ENCODE measurements around the gene DCLK2.
A peak's percentile ranks its signal among the peaks of the same experiment; 100 is the strongest.
"Not testable (repeated sequence)": the region's sequence is repeated elsewhere in the genome, so short reads cannot be mapped to it uniquely, and the experiment has no call there.

DCLK2 gene

DNA sequence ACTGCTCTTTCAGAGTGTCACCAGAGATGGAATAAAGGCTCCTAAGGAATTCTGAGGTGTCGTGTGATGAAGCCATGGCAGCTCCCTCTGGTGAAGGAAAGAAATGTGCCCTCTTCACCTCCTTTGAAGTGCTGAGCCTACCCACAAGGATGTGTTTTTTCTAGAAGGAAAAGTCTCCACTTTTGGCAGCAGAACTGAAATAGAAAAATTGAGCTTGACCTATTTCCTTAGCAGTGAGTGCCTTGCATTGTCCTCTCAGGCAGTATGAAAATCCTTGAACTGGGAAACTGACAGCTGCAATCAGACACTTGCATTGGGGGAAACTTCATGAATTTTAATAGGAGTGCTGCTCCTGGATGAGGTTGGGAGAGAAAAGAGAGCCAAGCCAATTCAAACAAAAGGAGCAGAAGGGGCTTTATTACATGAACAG lies 95.2 kb downstream of the DCLK2 start:
- DNase-seq: no peak

DNA sequence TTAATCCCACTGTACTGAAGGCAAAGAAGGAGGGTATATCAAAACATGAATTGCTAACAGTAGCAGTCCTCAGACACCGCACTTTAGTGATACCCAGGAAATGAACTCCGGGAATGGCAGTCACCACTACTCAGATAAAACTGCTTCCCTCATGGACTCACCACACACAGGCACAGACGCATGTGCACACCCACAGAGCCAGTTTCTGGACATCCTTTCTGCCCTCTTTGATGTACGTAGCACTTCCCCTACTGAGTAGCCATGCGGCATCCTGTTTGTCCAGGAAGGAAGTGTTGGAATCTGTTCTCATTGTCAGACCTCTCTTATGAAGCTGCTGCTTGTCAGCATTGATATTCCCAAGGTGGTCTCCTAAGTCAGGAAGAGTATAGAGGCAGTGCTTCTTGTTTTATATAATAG lies 95.7 kb downstream of the DCLK2 start:
- no peak for DNase-seq
- in situ Hi-C loops (cut with HindIII; ENCODE audit: low pct_ligation_motif_present, low pct_unique_long_range_greater_than_20kb, low sequenced_read_pairs): no loop called here

More for the DNA sequence above, 95.2 kb downstream of the DCLK2 start:
- in situ Hi-C loops (cut with HindIII; ENCODE audit: low pct_ligation_motif_present, low pct_unique_long_range_greater_than_20kb, low sequenced_read_pairs): no loop called here

DNA sequence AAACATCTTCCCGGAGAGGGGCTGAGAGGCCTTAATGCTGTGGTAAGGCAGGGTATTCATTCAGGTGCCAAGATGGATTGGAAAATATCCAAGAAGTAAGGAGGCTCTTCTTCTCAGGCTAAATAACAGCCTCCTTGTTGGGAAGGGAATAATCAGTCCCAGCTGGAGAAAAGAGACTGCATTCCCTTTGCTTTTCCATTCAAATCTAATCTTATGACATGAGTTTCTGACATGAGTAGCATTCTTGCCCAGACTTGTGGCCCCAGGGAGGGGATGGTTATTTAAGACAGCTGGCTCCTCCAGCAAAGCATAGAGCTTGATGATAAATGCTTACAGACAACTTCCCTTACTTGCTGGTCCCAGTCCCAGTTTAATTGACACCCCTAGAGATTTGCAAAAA lies 98.3 kb downstream of the DCLK2 start:
- DNase-seq: no peak
- in situ Hi-C loops (cut with HindIII; ENCODE audit: low pct_ligation_motif_present, low pct_unique_long_range_greater_than_20kb, low sequenced_read_pairs): no loop called here

DNA sequence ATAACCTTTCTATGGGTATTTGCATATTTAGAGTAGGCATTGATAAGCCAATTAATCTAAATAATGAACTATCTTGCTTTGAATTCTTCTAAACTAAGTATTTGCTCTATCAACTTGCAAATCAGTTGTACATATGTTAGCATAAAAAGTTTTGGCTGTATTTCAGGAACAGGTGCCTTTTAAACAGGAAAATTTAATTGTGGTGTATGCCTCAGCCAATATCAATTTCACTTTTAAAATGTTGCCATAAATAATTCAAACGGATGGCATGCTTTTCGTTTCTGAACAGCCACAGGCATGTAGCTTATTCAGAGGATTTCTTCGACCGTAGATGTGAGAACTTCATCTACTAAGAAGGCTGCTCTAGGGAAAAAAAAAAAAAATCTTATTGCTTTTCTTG lies 99.9 kb downstream of the DCLK2 start:
- in situ Hi-C loops (cut with HindIII; ENCODE audit: low pct_ligation_motif_present, low pct_unique_long_range_greater_than_20kb, low sequenced_read_pairs): no loop called here
- DNase-seq: no peak

DNA sequence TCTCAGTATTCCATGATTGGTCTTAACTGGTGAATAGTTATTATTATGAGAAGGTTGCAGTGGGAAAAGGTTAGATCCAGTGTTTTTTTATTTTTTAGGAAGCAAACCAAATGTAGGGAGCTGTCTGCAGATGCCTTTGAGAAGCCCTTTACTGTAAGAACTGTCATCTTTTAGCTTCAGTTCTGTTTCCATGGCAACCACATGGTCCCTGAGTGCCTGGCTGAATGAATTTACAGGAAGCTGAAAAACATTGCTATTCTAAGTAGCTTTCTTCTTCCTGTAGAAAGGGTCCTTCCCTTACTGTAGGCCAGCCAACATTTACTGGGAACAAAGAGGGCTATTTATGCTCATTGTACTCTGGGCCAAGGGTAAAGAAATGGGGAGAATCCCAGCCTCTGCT lies 103.3 kb downstream of the DCLK2 start:
- in situ Hi-C loops (cut with HindIII; ENCODE audit: low pct_ligation_motif_present, low pct_unique_long_range_greater_than_20kb, low sequenced_read_pairs): no loop called here
- no peak for DNase-seq

DNA sequence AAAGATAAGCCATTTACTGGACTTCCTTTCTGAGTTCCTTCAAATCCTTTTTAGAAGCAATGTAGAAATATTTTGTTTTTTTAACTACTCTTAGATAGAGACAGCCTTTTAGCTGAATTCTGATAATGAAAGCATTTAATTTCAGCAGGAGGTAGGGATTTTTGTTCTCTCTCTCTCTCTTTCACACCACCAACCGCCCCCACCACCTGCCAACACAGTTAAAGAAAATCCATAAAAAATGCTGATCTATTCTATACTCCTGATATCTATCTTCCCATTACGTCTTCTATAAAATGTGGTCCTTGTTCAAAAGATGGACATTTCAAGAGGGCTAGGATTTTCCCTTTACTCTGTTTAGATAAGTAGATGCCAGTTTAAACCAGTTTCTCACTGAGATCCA lies 104.5 kb downstream of the DCLK2 start:
- no peak for DNase-seq
- in situ Hi-C loops (cut with HindIII; ENCODE audit: low pct_ligation_motif_present, low pct_unique_long_range_greater_than_20kb, low sequenced_read_pairs): no loop called here

DNA sequence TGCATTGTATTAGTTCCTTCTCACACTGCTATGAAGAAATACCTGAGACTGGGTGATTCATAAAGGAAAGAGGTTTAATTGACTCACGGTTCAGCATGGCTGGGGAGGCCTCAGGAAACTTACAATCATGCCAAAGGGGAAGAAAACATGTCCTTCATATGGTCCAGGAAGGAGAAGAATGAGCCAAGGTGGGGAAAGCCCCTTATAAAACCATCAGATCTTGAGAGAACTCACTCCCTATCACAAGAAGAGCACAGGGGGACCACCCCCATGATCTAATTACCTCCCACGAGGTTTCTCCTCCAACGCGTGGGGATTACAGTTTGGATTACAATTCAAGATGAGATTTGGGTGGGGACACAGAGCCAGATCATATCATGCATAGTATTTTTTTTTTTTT lies 106.8 kb downstream of the DCLK2 start:
- DNase-seq; in situ Hi-C loops (cut with HindIII; ENCODE audit: low pct_ligation_motif_present, low pct_unique_long_range_greater_than_20kb, low sequenced_read_pairs): not testable (repeated sequence)

DNA sequence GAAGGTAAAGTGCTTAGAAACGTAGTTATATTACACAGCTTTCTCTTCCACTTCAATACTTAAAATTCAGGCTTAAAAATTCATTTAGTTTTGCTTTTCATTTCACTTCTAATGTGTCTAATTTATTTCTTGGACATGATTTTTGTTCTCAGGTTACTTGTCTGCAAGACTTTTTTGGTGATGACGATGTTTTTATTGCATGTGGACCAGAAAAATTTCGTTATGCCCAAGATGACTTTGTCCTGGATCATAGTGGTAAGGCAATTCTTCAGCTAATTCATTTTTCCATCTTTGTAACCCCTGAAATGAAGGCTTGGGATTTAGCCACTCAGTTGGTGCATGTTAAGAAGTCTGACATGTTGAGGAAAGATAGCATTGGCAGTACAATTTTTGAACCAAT lies 114.7 kb downstream of the DCLK2 start:
- in situ Hi-C loops (cut with HindIII; ENCODE audit: low pct_ligation_motif_present, low pct_unique_long_range_greater_than_20kb, low sequenced_read_pairs): no loop called here
- no peak for DNase-seq

DNA sequence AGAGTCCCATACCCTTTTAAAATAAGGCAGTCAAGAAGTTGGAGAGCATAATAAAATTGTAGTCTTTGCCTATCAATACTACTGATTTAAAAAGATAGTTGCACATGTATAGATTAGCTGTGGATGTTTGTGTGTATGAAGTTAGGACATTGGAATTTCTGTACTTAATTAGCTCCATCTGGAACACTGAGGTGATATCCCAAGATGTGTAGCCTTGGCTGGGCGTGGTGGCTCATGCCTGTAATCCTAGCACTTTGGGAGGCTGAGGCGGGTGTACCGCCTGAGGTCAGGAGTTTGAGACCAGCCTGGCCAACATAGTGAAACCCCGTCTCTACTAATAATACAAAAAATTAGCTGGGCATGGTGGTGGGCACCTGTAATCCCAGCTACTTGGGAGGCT lies 119.0 kb downstream of the DCLK2 start:
- in situ Hi-C loops (cut with HindIII; ENCODE audit: low pct_ligation_motif_present, low pct_unique_long_range_greater_than_20kb, low sequenced_read_pairs); DNase-seq: not testable (repeated sequence)

DNA sequence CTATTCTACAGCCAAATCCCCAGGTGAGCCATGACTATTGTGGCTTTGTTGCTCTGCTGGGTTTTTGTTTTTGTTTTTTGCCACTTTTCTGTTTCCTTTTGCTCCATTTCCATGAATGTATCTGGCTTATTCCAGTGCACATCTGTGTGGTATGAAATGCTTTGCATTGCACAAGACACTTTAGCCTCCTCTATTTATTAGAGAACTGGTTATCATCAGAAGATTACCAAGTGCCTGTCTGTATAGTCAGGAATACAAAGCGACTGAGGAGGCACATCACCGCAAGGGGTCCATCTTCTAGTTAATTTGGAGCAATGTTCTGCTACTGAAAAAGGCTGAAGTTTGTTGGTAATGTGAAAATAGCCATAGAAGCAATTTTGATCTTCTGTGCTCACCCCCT lies 120.8 kb downstream of the DCLK2 start:
- no peak for DNase-seq
- in situ Hi-C loops (cut with HindIII; ENCODE audit: low pct_ligation_motif_present, low pct_unique_long_range_greater_than_20kb, low sequenced_read_pairs): no loop called here

DNA sequence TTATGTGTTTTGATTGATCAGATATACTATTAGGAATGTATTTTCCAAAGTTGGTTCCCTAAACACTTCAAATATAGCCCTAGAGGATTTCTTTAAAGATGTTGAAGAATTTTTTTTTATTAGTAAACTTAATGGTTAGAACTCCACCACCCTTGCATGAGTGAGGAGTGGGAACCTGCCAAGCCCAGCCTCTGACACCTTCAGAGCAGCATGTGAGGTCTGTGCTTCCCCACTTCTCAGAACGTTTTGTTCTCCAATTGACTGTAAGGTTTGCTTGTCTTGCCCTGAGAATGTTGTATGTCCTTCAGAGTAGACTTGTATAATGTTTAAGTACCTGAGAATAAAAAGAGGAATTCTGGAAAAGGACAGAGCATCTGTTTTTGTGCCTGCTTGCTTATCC lies 126.8 kb downstream of the DCLK2 start:
- DNase-seq: no peak
- in situ Hi-C loops (cut with HindIII; ENCODE audit: low pct_ligation_motif_present, low pct_unique_long_range_greater_than_20kb, low sequenced_read_pairs): loop anchor here (25.0 kb wide), 1 partner anchor 218 kb away; no protein-coding TSS in a partner anchor

DNA sequence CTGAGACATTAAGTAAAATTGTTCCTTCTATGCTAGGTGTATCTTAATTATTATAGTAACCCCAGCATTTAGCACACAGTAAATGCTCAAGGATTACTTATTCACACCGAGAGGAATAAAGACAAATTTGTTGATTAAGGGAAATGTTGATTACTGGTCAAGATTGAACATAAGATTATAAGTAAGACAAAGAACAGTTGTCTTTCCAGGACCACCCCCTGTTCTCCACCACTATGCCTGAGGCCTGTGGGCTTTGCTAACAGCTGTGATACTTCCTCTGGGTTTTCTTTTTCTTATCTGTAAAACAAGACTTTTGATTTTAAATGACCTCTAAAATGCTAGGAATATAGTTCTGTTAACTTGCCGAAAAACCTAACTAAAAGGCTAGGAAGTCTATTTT lies 128.0 kb downstream of the DCLK2 start:
- in situ Hi-C loops (cut with HindIII; ENCODE audit: low pct_ligation_motif_present, low pct_unique_long_range_greater_than_20kb, low sequenced_read_pairs): loop anchor here (25.0 kb wide), 1 partner anchor 219 kb away; no protein-coding TSS in a partner anchor
- DNase-seq: no peak

DNA sequence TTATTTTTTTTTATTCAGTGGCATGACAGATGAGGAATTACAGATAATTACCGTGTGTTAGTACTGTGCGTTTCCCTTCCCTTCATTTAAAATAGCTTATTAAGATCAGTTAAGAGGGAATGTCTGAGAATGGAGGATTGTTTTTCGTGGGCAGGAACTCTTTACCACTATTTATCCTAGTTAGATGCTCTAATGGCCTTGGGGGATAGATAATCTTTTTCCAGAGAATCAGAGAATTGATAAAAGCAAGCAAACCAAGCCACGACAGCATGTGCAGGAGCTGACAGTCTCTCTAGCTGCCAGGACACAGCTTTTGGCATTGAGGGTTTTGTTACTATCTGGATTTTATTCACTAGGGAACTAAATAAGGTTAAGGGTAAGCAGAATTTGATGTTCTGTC lies 128.7 kb downstream of the DCLK2 start:
- no peak for DNase-seq
- in situ Hi-C loops (cut with HindIII; ENCODE audit: low pct_ligation_motif_present, low pct_unique_long_range_greater_than_20kb, low sequenced_read_pairs): loop anchor here (25.0 kb wide), 1 partner anchor 220 kb away; no protein-coding TSS in a partner anchor

DNA sequence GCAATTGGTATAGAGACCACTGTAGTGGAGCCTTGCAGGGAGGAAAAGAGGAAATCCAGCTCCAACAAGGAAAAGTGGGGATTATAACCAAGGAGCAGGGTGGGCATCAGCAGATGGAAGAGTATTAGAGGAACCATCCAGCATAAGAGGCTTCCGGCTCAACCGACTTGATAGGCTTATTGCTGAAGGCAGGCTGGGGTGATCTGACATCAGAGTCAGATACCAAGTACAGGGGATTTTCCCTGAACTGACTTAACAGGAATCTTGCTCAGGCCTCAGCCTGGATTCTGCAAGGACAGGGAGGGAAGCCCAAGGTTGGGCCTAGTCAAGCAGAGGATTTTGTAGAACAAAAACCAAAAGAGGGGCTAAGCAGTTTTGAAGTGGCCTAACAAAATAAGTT lies 129.6 kb downstream of the DCLK2 start:
- DNase-seq: no peak
- in situ Hi-C loops (cut with HindIII; ENCODE audit: low pct_ligation_motif_present, low pct_unique_long_range_greater_than_20kb, low sequenced_read_pairs): loop anchor here (25.0 kb wide), 1 partner anchor 221 kb away; no protein-coding TSS in a partner anchor

DNA sequence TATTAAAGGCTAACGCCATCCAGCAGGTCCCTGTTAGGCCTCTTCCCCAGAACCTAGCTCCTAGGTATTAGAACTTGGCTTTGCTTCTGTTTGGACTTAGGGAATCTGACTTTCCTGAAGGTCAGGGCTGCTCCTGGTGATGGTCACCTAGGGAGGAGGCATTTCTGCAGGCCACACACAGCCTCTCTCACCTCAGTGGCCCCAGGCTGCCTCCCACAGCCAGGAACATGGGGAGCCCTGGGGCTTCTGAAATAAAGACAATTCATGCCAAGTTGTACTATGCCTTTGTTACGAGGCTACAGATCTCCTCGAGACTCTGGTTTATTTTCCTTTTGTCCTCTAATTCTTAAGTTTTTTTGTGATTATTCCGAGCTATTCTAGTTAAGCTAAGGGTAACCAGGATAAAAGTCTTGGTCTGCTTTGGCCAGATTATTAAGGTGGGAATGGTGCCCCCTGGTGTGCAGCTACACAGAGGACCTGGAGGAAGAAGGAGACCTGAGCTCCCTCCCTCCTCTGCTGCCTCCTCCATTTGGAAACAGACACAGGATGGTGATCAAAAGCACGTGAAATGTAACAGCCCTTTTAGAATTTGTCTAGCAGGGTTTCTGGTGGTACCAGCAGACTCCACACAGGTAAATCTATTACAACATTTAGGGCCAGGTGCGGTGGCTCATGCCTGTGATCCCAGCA lies 131.0 kb downstream of the DCLK2 start:
- in situ Hi-C loops (cut with HindIII; ENCODE audit: low pct_ligation_motif_present, low pct_unique_long_range_greater_than_20kb, low sequenced_read_pairs): loop anchor here (25.0 kb wide), 1 partner anchor 222 kb away; no protein-coding TSS in a partner anchor
- DNase-seq: peak; percentile 65

DNA sequence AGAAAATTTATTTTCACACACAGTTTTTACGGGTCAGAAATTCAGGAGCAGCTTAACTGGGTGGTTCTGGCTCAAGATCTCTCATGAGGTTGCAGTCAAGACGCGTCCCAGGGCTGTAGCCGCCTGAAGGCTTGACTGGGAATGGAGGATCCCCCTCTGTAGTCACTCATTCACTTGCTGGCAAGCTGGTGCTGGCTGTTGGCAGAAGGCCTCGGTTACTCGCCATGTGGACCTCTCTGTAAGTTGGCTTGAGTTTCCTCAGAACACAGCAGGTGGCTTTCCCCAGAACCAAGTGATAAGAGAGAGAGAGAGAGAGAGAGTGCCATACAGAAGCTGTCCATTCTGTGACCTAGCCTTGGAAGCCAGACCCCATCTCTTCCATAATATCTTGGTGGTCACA lies 132.8 kb downstream of the DCLK2 start:
- in situ Hi-C loops (cut with HindIII; ENCODE audit: low pct_ligation_motif_present, low pct_unique_long_range_greater_than_20kb, low sequenced_read_pairs): loop anchor here (25.0 kb wide), 1 partner anchor 224 kb away; no protein-coding TSS in a partner anchor
- DNase-seq: no peak

DNA sequence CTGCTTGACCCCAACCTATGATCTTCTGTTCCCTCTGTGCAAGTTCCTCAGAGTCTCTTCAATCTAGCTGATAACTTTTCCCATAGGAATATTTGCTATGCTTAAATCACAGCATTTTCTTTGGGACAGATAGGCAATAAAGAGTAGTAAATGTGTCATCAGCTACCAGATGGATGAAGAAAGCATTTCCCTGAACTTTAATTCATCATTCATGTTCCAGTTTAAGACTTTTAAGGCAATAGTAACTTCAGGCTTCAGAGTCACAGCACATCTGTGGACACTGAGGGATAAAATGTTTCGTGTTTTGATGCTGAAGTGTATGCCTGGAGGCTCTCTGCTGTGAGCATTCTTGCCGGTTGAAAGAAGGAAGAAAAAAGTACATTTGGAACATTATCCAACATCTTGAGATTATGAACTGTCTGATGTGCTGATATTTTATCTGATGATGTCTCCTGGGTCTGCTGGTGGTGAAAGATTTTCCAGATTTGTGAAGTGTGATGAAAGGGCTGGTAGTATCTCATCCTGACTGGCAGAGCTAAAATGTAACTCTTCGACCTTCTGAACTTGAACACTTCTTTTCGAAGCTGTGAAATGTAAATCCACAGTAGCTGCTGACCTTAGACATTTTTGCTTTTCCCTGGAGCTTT lies 133.7 kb downstream of the DCLK2 start:
- in situ Hi-C loops (cut with HindIII; ENCODE audit: low pct_ligation_motif_present, low pct_unique_long_range_greater_than_20kb, low sequenced_read_pairs): loop anchor here (25.0 kb wide), 1 partner anchor 225 kb away; no protein-coding TSS in a partner anchor
- DNase-seq: no peak

DNA sequence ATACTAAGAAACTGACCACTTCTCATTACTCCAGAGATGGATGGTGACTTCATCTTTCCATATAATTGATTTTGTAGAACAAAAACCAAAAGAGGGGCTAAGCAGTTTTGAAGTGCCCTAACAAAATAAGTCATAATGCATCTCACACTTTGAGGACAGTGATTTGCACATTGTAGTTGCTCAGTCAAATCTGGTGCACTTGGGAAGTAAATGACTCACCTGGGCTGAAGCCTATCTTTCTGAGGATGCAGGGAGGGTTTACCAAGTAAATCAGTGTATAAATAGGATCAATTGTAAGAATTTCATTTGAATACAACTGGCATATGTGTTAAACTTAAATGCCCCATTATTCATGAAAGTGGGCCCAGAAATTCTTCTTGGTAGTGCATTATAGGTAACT lies 134.2 kb downstream of the DCLK2 start:
- in situ Hi-C loops (cut with HindIII; ENCODE audit: low pct_ligation_motif_present, low pct_unique_long_range_greater_than_20kb, low sequenced_read_pairs): loop anchor here (25.0 kb wide), 1 partner anchor 225 kb away; no protein-coding TSS in a partner anchor

DNA sequence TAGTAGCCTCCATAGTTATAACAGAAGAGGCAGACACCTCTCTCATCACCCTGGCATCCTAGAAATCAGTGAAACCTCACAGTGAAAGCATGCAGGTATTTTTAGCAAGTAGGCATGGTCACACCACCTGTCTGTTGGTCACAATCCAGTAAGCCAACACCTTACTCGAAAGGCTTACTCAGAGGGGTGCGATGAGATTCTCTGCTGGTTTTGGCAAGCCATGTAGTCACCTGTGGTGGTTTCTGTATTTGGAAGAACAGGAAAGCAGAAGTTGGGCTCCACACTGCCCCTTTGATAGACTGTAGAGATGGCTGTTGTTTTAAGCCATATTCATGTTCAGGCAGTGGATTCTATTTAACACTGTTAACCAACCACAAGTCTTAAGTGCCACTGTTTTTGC lies 134.7 kb downstream of the DCLK2 start:
- no peak for DNase-seq
- in situ Hi-C loops (cut with HindIII; ENCODE audit: low pct_ligation_motif_present, low pct_unique_long_range_greater_than_20kb, low sequenced_read_pairs): loop anchor here (25.0 kb wide), 1 partner anchor 226 kb away; no protein-coding TSS in a partner anchor

More for the DNA sequence above, 134.2 kb downstream of the DCLK2 start:
- no peak for DNase-seq

DNA sequence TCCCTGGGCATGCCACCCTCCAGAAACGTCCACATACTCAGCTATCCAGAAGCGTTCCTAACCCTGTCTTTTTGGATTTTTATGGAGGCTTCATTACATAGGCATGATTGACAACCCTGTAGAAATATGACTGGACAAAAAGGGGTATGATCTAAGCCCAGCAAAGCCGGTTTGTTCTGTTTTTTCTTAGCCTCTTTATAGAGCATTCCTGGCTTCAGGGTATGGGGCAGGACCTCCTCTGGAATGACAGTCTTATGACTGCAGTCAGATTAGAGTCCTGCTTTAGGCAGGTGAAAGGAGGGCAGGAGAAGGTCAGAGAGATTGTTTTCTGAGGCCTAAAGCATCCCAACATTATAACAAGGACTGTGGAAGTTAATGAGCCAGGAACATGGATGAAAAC lies 137.4 kb downstream of the DCLK2 start:
- no peak for DNase-seq
- in situ Hi-C loops (cut with HindIII; ENCODE audit: low pct_ligation_motif_present, low pct_unique_long_range_greater_than_20kb, low sequenced_read_pairs): loop anchor here (25.0 kb wide), 1 partner anchor 228 kb away; no protein-coding TSS in a partner anchor
